GM12872 (cell line): Measurements from ENCODE around the gene MIDN.

Source experiments
- CTCF ChIP-seq: IDR thresholded peaks from 3 replicates; pipeline ENCODE4 v1.5.1; 2011; ENCODE audit warnings: low read depth, mild to moderate bottlenecking, low read length, moderate library complexity; ENCODE audit not compliant: insufficient read depth

MIDN gene

DNA sequence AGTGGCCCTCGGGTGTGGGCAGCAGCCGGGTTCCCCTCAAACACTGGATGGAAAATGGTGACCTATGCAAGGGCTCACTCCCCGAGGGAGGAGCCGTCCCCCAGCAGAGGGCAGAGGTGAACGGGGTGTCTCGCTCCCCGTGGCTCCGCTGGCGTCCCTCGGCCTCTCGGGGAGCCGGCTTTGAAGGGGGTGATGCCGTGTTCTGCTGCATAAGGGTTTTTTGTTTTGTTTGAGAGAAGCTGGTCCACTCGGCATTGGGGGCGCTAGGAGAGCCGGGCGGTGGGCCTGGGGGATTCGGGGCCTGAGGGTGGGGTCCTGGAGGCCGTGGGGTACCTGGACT lies 41.3 kb downstream of the MIDN start:
- no peak for TF ChIP-seq CTCF

DNA sequence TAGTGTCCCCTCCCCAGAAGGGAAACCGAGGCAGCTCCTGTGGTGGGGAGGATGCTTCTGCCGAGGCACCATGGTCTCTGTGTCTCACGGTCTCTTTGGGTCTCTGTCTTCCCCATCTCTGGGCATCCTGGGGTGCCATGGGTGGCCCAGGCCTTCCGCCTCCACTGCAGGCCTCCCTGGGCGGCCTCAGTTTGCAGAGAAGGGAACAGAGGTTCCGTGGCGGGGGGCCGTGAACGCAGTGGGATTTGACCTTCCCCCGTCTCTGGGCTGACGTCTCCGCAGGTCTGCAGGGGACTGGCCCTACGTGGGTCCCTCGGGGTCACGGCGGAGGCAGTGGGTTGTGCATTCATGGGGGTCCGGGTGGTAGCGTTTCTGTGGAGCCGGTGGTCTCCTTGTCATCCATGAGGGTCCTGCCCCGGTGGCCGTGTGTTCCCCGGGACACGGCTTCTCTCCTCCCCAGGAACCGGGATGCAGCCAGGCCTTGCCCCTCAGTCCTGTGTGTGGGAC lies 41.9 kb downstream of the MIDN start:
- TF ChIP-seq CTCF = no peak

DNA sequence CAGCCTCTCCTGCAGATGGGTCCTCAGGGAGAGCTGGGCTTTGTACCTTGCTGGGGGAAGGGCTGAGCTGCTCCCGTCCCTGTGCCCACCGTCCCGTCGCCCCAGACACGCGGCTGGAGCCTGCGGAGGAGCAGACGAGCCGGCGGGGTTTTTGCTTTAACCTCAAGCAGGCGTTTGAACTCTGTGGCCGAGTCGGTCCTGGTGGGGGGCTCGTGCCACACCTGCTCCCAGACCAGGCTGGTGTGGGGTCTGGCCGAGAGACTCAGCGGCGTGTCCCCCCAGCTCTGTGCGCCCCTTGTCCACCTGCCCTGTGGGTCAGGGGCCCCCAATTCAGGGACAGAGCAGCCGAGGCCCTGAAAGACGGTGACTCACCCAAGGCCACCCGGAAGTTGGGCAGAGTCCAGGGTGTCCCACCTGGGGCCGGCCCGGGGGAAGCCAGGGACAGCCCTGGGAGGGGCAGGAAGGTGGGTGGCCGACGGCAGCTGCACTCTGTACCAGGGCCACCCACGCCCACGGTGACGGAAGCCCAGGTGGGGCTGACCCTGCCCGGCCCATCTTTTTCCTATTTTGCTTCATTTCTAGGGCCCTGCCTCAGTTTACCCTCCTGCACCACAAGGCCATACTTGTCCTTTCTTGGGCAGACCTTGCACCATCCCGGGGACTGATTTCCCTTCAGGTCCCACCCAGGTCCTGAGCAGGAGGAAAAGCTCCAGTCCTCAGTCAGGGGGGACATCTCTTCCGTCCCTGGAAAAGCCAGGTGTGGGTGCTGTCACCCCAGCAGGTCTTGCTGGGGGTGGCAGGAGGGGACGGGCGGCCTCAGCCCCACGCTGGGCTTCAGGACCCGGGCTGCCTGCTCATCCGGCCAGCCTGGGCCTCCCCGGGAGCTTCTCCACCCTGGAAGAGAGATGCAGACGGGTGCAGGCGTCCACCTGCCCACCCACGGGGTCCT lies 42.6 kb downstream of the MIDN start:
- no peak for TF ChIP-seq CTCF

DNA sequence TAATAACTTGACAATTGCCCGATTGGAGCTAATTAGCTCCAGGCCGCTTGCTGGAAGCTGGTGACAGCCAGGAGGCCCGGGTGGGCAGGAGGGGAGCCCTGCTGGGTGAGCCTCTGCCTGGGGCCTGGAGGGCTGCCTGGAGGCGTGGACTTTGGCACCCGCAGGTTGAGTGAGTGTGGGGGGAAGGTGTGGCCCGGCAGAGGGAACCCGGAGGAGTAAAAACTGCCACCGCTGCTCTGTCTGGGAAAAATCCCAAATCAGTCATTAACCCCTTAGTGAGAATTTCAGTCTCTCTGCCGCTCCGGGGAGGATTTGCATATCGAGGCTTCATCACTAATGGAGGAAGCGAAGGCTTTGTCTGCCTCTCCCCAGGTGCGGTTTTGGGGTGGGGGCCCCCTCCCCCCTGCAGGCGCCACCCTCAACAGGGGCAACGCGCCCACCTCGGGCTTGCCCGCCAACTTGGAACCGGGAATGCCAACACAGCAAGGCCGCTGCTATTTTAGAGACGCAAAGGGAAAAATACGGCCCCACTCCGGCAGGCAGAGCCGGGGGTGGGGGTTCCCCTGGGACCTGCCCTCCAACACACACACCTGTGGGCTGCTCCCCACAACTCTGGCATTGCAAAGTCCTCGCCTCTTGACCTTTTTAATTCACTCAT lies 43.5 kb downstream of the MIDN start:
- TF ChIP-seq CTCF = no peak

- no peak for TF ChIP-seq CTCF
Measured at GRCh38 chr19:1292419-1293151, 44.2 kb downstream of the MIDN start.

DNA sequence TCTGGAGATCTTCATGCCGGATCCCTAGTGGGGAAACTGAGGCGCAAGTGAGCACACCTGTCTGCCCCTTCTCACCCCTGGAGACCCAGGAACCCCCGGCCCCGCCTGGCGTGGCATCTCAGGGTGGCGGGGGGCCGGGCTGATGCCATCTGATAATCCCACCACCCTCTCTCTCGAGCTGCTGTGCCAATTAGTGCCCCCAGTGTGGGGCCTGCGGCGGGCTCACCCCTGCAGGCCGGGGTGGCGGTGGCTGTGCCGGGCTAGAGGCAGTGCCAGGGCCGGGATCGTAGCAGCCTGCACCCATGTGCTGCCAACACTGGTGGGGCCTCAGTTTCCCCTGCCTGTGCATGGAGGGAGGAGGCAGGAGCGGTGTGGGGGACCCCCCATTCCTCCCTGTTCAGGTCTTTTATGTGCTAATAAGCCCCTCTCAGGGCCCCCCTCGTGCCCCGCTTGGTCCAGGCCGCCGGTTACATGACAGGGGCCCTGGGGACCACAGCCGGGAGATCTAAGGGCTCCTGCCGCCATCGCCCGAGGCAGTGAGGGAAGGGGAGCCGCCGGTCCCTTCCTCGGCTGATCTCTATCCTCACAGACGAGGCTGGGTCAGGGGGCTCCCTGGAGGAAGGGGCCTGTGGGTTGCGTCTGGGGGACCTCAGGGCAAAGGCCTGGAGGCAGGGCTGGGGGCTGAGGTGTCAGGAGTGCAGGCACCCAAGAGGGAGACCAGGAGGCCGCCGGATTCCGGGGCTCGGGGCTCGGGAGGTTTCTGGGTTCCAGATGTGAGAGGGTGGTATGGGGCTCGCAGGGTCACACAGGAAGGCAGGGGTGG lies 45.6 kb downstream of the MIDN start:
- TF ChIP-seq CTCF = no peak
